Trophoblast cell (in vitro differentiated cells and primary cell): ENCODE data around the gene IGFALS.

Experiments used
- DNase-seq, 2 donors: peaks; one replicate each; pipeline ENCODE4 v3.0.0-alpha.2; 2016
- H2AFZ ChIP-seq: 2 replicates; pipeline ENCODE4 v1.6.1; 2013; ENCODE audit warnings: low read length, moderate library complexity, mild to moderate bottlenecking; ENCODE audit not compliant: insufficient read depth, poor library complexity
- H2AK5ac ChIP-seq: 2 replicates; pipeline ENCODE4 v1.6.1; 2013; ENCODE audit warnings: mild to moderate bottlenecking, low read length
- H2BK120ac ChIP-seq: 2 replicates; pipeline ENCODE4 v1.6.1; 2013; ENCODE audit warnings: low read length, mild to moderate bottlenecking, moderate library complexity; ENCODE audit not compliant: insufficient read depth, poor library complexity
- H2BK12ac ChIP-seq: 2 replicates; pipeline ENCODE4 v1.6.1; 2013; ENCODE audit warnings: mild to moderate bottlenecking, low read length, moderate library complexity
- H2BK5ac ChIP-seq: 2 replicates; pipeline ENCODE4 v1.6.1; 2013; ENCODE audit warnings: low read length, low read depth, moderate library complexity, mild to moderate bottlenecking; ENCODE audit not compliant: poor library complexity
- H3K14ac ChIP-seq: 2 replicates; pipeline ENCODE4 v1.6.1; 2013; ENCODE audit warnings: mild to moderate bottlenecking, low read length
- H3K18ac ChIP-seq: 2 replicates; pipeline ENCODE4 v1.6.1; 2013; ENCODE audit warnings: mild to moderate bottlenecking, low read length
- H3K23ac ChIP-seq: 2 replicates; pipeline ENCODE4 v1.6.1; 2013; ENCODE audit warnings: low read length
- H3K27ac ChIP-seq: 2 replicates; pipeline ENCODE4 v1.5.1; 2013; ENCODE audit warnings: low read depth, mild to moderate bottlenecking, inconsistent platforms, low read length, moderate library complexity
- H3K27me3 ChIP-seq: 2 replicates; pipeline ENCODE4 v1.6.1; 2013; ENCODE audit warnings: inconsistent platforms, mild to moderate bottlenecking, low read length, moderate library complexity; ENCODE audit not compliant: insufficient read depth
- H3K36me3 ChIP-seq, 2 experiments: 1 replicate in 1 of 2; 2 replicates in 1 of 2; pipeline ENCODE4 v1.6.1; 2013; ENCODE audit warnings: low read length in 2 of 2, mild to moderate bottlenecking in 2 of 2, moderate library complexity in 1 of 2; ENCODE audit not compliant: insufficient read depth in 2 of 2, control insufficient read depth in 1 of 2
- H3K4ac ChIP-seq: 2 replicates; pipeline ENCODE4 v1.6.1; 2013; ENCODE audit warnings: low read depth, mild to moderate bottlenecking, low read length, moderate library complexity
- H3K4me1 ChIP-seq, 2 experiments: 1 replicate in 1 of 2; 2 replicates in 1 of 2; pipeline ENCODE4 v1.6.1; 2013; ENCODE audit warnings: low read length in 2 of 2, mild to moderate bottlenecking in 2 of 2, moderate library complexity in 1 of 2; ENCODE audit not compliant: insufficient read depth in 2 of 2, control insufficient read depth in 1 of 2
- H3K4me2 ChIP-seq: 2 replicates; pipeline ENCODE4 v1.6.1; 2013; ENCODE audit warnings: inconsistent platforms, mild to moderate bottlenecking, low read length, moderate library complexity
- H3K4me3 ChIP-seq: 2 replicates; pipeline ENCODE4 v1.5.1; 2013; ENCODE audit warnings: mild to moderate bottlenecking, low read depth, low read length, inconsistent platforms
- H3K79me1 ChIP-seq: one replicate; pipeline ENCODE4 v1.6.1; 2013; ENCODE audit warnings: low read length
- H3K79me2 ChIP-seq: 2 replicates; pipeline ENCODE4 v1.6.1; 2013; ENCODE audit warnings: low read length, mild to moderate bottlenecking; ENCODE audit not compliant: control insufficient read depth, insufficient read depth, poor library complexity
- H3K9ac ChIP-seq: 2 replicates; pipeline ENCODE4 v1.6.1; 2013; ENCODE audit warnings: mild to moderate bottlenecking, low read length
- H3K9me3 ChIP-seq: 2 replicates; pipeline ENCODE4 v1.6.1; 2013; ENCODE audit warnings: low read depth, mild to moderate bottlenecking, control low read depth, inconsistent platforms, low read length; ENCODE audit not compliant: insufficient read depth
- H4K12ac ChIP-seq: 2 replicates; pipeline ENCODE4 v1.6.1; 2013; ENCODE audit warnings: low read depth, mild to moderate bottlenecking, low read length, moderate library complexity
- H4K8ac ChIP-seq: 2 replicates; pipeline ENCODE4 v1.6.1; 2013; ENCODE audit warnings: low read depth, mild to moderate bottlenecking, low read length, moderate library complexity
- H4K91ac ChIP-seq: one replicate; pipeline ENCODE4 v1.6.1; 2013; ENCODE audit warnings: low read depth, mild to moderate bottlenecking, low read length, moderate library complexity
- WGBS: extraction: QIAGEN DNeasy Blood & Tissue Kit; methylation state at CpG from one replicate; pipeline ENCODE4 v1.1.7; 2013; ENCODE audit warnings: missing lambda C conversion rate; ENCODE audit not compliant: insufficient read length, insufficient coverage; ENCODE audit errors: extremely low coverage; 5-methylcytosine and 5-hydroxymethylcytosine counted together

The IGFALS gene

GRCh38 chr16:1767116-1767994, 26.1 kb downstream of the IGFALS start:
- H3K9ac ChIP-seq, result no peak overlapping the region
- H3K18ac ChIP-seq, result no peak overlapping the region
- H2BK5ac ChIP-seq, result no peak overlapping the region
- H2BK12ac ChIP-seq, result no peak overlapping the region
- H4K12ac ChIP-seq, result no peak overlapping the region
- no peak for DNase-seq
- H3K79me1 ChIP-seq, result peaks cover 11% of the 10 kb centered on the region
- H3K27ac ChIP-seq, result no peak overlapping the region
- no peak overlapping the region for H2AFZ ChIP-seq
- peaks cover 4 to 11% of the 10 kb centered on the region in 2 experiments for H3K4me1 ChIP-seq
- H3K9me3 ChIP-seq, result peaks cover 2% of the 10 kb centered on the region
- H2BK120ac ChIP-seq, result no peak overlapping the region
- H3K4me3 ChIP-seq, result no peak overlapping the region
- no peak overlapping the region for H2AK5ac ChIP-seq
- H3K14ac ChIP-seq, result no peak overlapping the region
- H3K23ac ChIP-seq, result no peak overlapping the region
- no CpG with 5 or more reads among the region's 42 CpGs for WGBS
- no peak overlapping the region for H3K4me2 ChIP-seq
- H3K36me3 ChIP-seq, result peaks cover 65 to 71% of the 10 kb centered on the region in 2 experiments
- H4K91ac ChIP-seq, result no peak overlapping the region
- H4K8ac ChIP-seq, result no peak overlapping the region
- no peaks in the 10 kb centered on the region for H3K27me3 ChIP-seq
- no peak overlapping the region for H3K4ac ChIP-seq
- peaks cover 4% of the 10 kb centered on the region for H3K79me2 ChIP-seq

GRCh38 chr16:1766701-1767100, 26.8 kb downstream of the IGFALS start:
- peaks cover 2% of the 10 kb centered on the region for H3K9me3 ChIP-seq
- no peak overlapping the region for H2BK5ac ChIP-seq
- no peak overlapping the region for H3K27ac ChIP-seq
- H3K4me2 ChIP-seq, result no peak overlapping the region
- no peak overlapping the region for H2AK5ac ChIP-seq
- peaks cover 68 to 71% of the 10 kb centered on the region in 2 experiments for H3K36me3 ChIP-seq
- H3K79me1 ChIP-seq, result peaks cover 7% of the 10 kb centered on the region
- H4K91ac ChIP-seq, result no peak overlapping the region
- H3K18ac ChIP-seq, result no peak overlapping the region
- no peak overlapping the region for H2BK12ac ChIP-seq
- H3K4me1 ChIP-seq, result peaks cover under 1 to 5% of the 10 kb centered on the region in 2 experiments
- no peak overlapping the region for H4K8ac ChIP-seq
- H4K12ac ChIP-seq, result no peak overlapping the region
- no peak overlapping the region for H3K23ac ChIP-seq
- WGBS, result no CpG with 5 or more reads among the region's 18 CpGs
- no peak overlapping the region for H3K4ac ChIP-seq
- no peak overlapping the region for H2BK120ac ChIP-seq
- no peaks in the 10 kb centered on the region for H3K27me3 ChIP-seq
- no peak overlapping the region for H3K9ac ChIP-seq
- H3K79me2 ChIP-seq, result peaks cover 2% of the 10 kb centered on the region
- no peak for DNase-seq
- no peak overlapping the region for H2AFZ ChIP-seq
- no peak overlapping the region for H3K4me3 ChIP-seq
- H3K14ac ChIP-seq, result no peak overlapping the region

GRCh38 chr16:1766231-1766630, 27.3 kb downstream of the IGFALS start:
- no peak overlapping the region for H2BK12ac ChIP-seq

GRCh38 chr16:1765826-1766225, 27.7 kb downstream of the IGFALS start:
- Histone ChIP-seq H3K4me1 (peaks cover 0 to 5% of the 10 kb centered on the region in 2 experiments), H3K36me3 (peaks cover 74 to 78% of the 10 kb centered on the region in 2 experiments), H4K91ac (no peak overlapping the region), H3K14ac (no peak overlapping the region), H3K4me3 (no peak overlapping the region), H3K9ac (no peak overlapping the region), H4K8ac (no peak overlapping the region), H2BK120ac (no peak overlapping the region), H3K18ac (no peak overlapping the region), H3K4ac (no peak overlapping the region), H3K23ac (no peak overlapping the region), H3K9me3 (peaks cover 2% of the 10 kb centered on the region), H3K79me1 (peaks cover 2% of the 10 kb centered on the region), H2BK12ac (no peak overlapping the region), H3K27ac (no peak overlapping the region), H3K4me2 (no peak overlapping the region), H2AK5ac (no peak overlapping the region), H2AFZ (no peak overlapping the region), H4K12ac (peak overlapping the region; percentile 26), H3K27me3 (no peaks in the 10 kb centered on the region), H2BK5ac (no peak overlapping the region), H3K79me2 (peaks cover under 1% of the 10 kb centered on the region)
- no CpG with 5 or more reads among the region's 22 CpGs for WGBS
- DNase-seq, result no peak

More at GRCh38 chr16:1766231-1766630, 27.3 kb downstream of the IGFALS start:
- Histone ChIP-seq H3K4me2 (no peak overlapping the region), H3K9me3 (peaks cover 2% of the 10 kb centered on the region), H3K36me3 (peaks cover 71 to 74% of the 10 kb centered on the region in 2 experiments), H2BK5ac (no peak overlapping the region), H3K9ac (no peak overlapping the region), H2AK5ac (no peak overlapping the region), H3K4ac (no peak overlapping the region), H3K4me1 (peaks cover 0 to 5% of the 10 kb centered on the region in 2 experiments), H3K27me3 (no peaks in the 10 kb centered on the region), H4K8ac (no peak overlapping the region), H2AFZ (no peak overlapping the region), H3K14ac (no peak overlapping the region), H4K91ac (no peak overlapping the region), H3K23ac (no peak overlapping the region), H2BK120ac (no peak overlapping the region), H3K4me3 (no peak overlapping the region), H4K12ac (no peak overlapping the region), H3K18ac (no peak overlapping the region), H3K27ac (no peak overlapping the region), H3K79me1 (peaks cover 5% of the 10 kb centered on the region), H3K79me2 (peaks cover 2% of the 10 kb centered on the region)
- no peak for DNase-seq
- no CpG with 5 or more reads among the region's 19 CpGs for WGBS
